SH-SY5Y (cell line): ENCODE results near the gene CRADD.

ENCODE experiments used
- GATA2 ChIP-seq: IDR thresholded peaks from 2 replicates; pipeline ENCODE4 v1.6.1; 2011; ENCODE audit warnings: mild to moderate bottlenecking, low read depth, low read length
- GATA3 ChIP-seq: IDR thresholded peaks from 2 replicates; pipeline ENCODE4 v1.6.1; 2011; ENCODE audit warnings: low read depth, mild to moderate bottlenecking, low read length, moderate library complexity

DNA sequence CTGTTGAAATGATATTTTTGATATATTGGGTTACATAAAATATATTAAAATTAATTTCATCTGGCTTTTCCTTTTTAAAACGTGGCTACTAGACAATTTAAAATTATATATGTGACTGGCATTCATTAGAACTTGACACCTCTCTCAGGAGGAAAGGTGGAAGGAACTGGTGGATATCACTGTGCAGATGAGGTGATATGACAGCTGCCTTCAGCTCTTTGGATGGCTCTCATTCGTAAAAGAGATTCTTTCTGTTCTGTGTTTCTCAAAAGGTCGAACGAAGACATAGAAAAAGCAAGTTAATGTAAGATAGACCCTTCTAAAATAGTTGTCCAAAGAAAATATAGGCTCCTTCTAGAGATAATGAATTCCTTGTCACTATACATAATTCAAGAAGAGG is 36.6 kb downstream of the CRADD start:
- no peak for TF ChIP-seq GATA2
- no peak for TF ChIP-seq GATA3
